ENCODE measurements around the gene ZNF500. TPM values are rescaled to one million over a fixed set of nuclear protein-coding genes. Genes with fewer than 3 reads are reported as not detected.
A peak's percentile ranks its signal among the peaks of the same experiment; 100 is the strongest.

The ZNF500 gene
- total RNA-seq, 6 experiments from 2014 or later: 4.5 to 6.6 (median 5.8) TPM

DNA sequence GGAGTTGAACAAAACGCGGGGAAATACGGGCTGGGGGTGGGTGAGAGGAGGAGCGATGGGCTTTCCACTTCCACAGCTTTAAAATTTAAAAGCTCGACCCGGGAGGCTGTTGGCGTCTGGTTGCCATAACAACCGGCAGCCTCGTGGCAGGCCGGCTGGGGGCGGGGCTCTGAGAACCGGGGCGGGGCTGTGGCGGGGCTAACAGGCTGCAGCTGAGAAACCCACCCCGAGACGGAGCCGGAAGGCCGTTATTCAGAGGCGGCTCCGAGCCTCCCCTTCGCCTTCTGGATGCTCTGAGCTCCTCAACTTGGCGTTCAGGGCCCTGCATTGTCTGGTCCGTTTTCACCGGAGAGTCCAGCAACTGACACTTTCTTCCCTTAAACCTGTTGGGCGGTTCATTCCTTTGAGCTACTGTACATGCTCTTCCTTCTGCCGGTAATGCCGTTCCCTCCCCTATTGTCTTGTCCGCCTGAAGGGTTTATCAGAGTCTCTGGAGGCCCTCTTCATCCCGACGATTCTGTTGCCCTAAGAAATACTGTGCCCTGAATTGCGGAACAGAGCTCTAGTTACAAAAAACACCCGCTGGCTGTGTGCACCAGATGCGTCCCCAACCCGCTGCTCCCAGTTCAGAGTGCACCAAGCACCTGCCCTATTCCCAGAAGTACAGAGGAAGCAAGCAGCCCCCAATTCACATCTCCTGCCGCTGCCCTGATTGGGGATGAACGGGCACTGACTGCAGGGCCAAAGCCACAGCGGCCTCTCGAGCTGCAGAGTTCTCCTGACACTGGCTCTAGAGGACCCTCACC, 32.0 kb downstream of the ZNF500 start:
- TF ChIP-seq POLR2A (IDR thresholded peaks at IDR 0.05): no peak
- TF ChIP-seq, protein P1, sequence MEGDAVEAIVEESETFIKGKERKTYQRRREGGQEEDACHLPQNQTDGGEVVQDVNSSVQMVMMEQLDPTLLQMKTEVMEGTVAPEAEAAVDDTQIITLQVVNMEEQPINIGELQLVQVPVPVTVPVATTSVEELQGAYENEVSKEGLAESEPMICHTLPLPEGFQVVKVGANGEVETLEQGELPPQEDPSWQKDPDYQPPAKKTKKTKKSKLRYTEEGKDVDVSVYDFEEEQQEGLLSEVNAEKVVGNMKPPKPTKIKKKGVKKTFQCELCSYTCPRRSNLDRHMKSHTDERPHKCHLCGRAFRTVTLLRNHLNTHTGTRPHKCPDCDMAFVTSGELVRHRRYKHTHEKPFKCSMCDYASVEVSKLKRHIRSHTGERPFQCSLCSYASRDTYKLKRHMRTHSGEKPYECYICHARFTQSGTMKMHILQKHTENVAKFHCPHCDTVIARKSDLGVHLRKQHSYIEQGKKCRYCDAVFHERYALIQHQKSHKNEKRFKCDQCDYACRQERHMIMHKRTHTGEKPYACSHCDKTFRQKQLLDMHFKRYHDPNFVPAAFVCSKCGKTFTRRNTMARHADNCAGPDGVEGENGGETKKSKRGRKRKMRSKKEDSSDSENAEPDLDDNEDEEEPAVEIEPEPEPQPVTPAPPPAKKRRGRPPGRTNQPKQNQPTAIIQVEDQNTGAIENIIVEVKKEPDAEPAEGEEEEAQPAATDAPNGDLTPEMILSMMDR (IDR thresholded peaks at IDR 0.05): no peak
- H3K9me3 ChIP-seq: no peaks in the 10 kb centered on the region
- H3K4me1 ChIP-seq: peaks cover 0 to 11% (median 0%) of the 10 kb centered on the region in 4 donors
- peak overlapping the region in 2 of 3 donors; percentile 1 to 44 for H3K27ac ChIP-seq
- H3K27me3 ChIP-seq: no peaks in the 10 kb centered on the region
- peak overlapping the region; percentile 80 to 97 (median 94) for H3K4me3 ChIP-seq
- H3K36me3 ChIP-seq: no peaks in the 10 kb centered on the region
- ATAC-seq (peak; percentile 82 to 85 (median 83)), DNase-seq (peak; percentile 92 to 94 (median 93))
- WGBS (ENCODE audit: insufficient coverage, low coverage, low lambda C conversion rate, missing lambda C conversion rate): 7% methylated on average over 13 of the region's 38 CpGs
- intact Hi-C loops (cut with DNase I): loop anchor here in 1 of 2 donors (10.0 kb wide), 1 partner anchor 220 kb away; the partner anchor contains the start of gene SEC14L5

DNA sequence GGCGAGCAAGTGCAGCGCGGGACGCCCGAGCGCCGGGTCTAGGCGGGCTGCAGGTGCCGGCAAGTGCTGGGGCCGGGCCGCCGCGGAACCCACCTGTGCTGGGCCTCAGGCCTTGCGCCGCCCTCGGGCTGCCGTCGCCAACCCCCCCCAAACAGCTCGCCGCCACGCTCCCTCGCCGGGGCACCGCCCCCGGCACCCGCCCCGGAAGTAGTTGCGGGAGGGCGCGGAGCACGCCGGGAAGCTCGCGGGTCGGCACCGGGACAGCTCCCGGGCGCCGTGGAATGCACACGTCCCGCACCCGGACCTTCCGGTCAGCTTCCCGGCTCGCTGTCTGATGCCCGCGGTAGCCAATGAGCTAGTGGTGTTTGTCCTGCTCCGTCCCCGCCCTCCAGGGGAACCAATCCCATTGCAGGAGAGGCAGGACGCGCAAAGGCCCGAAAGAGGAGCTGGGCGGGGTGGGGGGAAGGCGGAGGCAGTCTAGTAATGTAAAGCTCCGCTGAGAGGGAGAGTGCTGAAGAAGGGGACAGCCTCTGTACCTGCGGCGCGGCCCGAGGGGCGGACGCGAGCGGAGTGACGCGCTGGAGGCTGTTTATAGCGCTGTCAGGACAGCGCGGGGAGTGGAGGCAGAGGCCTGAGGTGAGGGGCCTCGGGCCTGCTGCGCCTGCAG, 32.8 kb downstream of the ZNF500 start, which contains the start of the genes ANKS3 and DNAAF8:
TSS of gene ANKS3 (minus strand) at position 209 of the 667 bp plus-strand sequence. CDS start 4,122 bp downstream, outside the sequence.
TSS of gene DNAAF8 (plus strand) at position 475 of the 667 bp plus-strand sequence. CDS start 1,978 bp downstream, outside the sequence.
- H3K4me3 ChIP-seq: peak within 1 kb of the TSS; percentile 80 to 97 (median 94)
- 0% methylated on average over 18 of the region's 70 CpGs for WGBS (ENCODE audit: insufficient coverage, low coverage, low lambda C conversion rate, missing lambda C conversion rate)
- H3K4me1 ChIP-seq: peaks cover 0 to 11% (median 0%) of the 10 kb centered on the region in 4 donors
- H3K36me3 ChIP-seq: peaks cover 0 to 7% (median under 1%) of the 10 kb centered on the region in 4 donors
- ATAC-seq (peak; percentile 96 to 98 (median 97)), DNase-seq (peak; percentile 97 to 99 (median 98))
- intact Hi-C loops (cut with DNase I): loop anchor here in 1 of 2 donors (10.0 kb wide), 1 partner anchor 221 kb away; the partner anchor contains the start of gene SEC14L5
- peak; percentile 39 for TF ChIP-seq POLR2A (IDR thresholded peaks at IDR 0.05)
- TF ChIP-seq, protein P1 (IDR thresholded peaks at IDR 0.05): no peak
- peak within 1 kb of the TSS in 2 of 3 donors; percentile 12 to 44 for H3K27ac ChIP-seq
- no peaks in the 10 kb centered on the region for H3K27me3 ChIP-seq
- H3K9me3 ChIP-seq: no peaks in the 10 kb centered on the region

DNA sequence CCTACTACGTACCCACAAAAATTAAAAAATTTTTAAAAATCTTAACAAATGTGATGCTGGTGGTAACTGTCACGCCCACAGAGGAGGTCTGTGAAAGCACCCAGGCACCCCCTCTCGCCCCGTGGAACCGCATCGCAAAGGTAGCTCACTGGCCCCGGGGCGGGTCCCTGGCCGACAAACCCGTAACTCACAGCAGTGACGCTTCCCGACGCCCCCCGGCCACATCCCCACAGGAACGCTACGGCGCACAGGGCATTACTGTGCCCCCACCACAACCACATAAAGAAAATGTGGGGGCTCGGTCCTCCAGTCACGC, 33.3 kb downstream of the ZNF500 start:
- peaks cover 0 to 9% (median 2%) of the 10 kb centered on the region in 4 donors for H3K36me3 ChIP-seq
- H3K27ac ChIP-seq: peak overlapping the region in 1 of 3 donors; percentile 12
- WGBS (ENCODE audit: insufficient coverage, low coverage, low lambda C conversion rate, missing lambda C conversion rate): 6% methylated on average over 7 of the region's 19 CpGs
- peak overlapping the region; percentile 80 to 97 (median 94) for H3K4me3 ChIP-seq
- H3K9me3 ChIP-seq: no peaks in the 10 kb centered on the region
- no peaks in the 10 kb centered on the region for H3K27me3 ChIP-seq
- no peak for DNase-seq
- peaks cover 0 to 11% (median 0%) of the 10 kb centered on the region in 4 donors for H3K4me1 ChIP-seq
- no peak for TF ChIP-seq POLR2A (IDR thresholded peaks at IDR 0.05)
- TF ChIP-seq, protein P1 (IDR thresholded peaks at IDR 0.05): no peak
- ATAC-seq: no peak
- intact Hi-C loops (cut with DNase I): loop anchor here in 1 of 2 donors (10.0 kb wide), 1 partner anchor 221 kb away; the partner anchor contains the start of gene SEC14L5

DNA sequence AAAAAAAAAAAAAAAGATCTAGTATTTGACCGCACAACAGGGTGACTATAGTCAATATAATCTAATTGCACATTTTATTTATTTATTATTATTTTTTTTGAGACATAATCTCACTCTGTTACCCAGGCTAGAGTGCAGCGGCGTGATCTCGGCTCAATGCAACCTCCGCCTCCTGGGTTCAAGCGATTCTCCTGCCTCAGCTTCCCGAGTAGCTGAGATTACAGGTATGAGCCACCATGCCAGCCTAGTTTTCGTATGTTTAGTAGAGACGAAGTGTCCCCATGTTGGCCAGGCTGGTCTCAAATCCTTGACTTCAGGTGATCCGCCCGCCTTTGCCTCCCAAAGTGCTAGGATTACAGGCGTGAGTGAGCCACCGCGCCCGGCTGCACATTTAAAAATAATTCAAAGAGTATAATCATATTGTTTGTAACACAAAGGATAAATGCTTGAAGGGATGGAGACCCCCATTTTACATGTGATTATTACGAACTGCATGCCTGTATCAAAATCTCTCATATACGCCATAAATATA, 33.7 kb downstream of the ZNF500 start:
- Histone ChIP-seq H3K4me1 (peaks cover 0 to 11% (median 0%) of the 10 kb centered on the region in 4 donors), H3K36me3 (peaks cover 0 to 9% (median 2%) of the 10 kb centered on the region in 4 donors), H3K9me3 (no peaks in the 10 kb centered on the region), H3K4me3 (peak overlapping the region; percentile 80 to 97 (median 94)), H3K27ac (peak overlapping the region in 1 of 3 donors; percentile 12), H3K27me3 (no peaks in the 10 kb centered on the region)
- WGBS (ENCODE audit: insufficient coverage, low coverage, low lambda C conversion rate, missing lambda C conversion rate): 31% methylated on average over 17 of the region's 17 CpGs
- TF ChIP-seq, protein P1 (IDR thresholded peaks at IDR 0.05): no peak
- no peak for TF ChIP-seq POLR2A (IDR thresholded peaks at IDR 0.05)
- DNase-seq (no peak), ATAC-seq (no peak)
- intact Hi-C loops (cut with DNase I): loop anchor here in 1 of 2 donors (10.0 kb wide), 1 partner anchor 222 kb away; the partner anchor contains the start of gene SEC14L5

All from right lobe of liver (tissue), 6 donors.